Measurements from ENCODE around the gene ATP4B. TPM values are rescaled to one million over a fixed set of nuclear protein-coding genes. Genes with fewer than 3 reads are reported as not detected.

Gene ATP4B
- total RNA-seq, 1 donor from 2014 or later = not detected

- intact Hi-C loops (cut with micrococcal nuclease) = no loop called here
- no peak for DNase-seq (ENCODE audit: low spot score)
- Mint-ChIP-seq H3K36me3 (ENCODE audit: low read depth) (peaks cover 21% of the 10 kb centered on the region), H3K9me3 (no peaks in the 10 kb centered on the region), H3K4me3 (no peak overlapping the region), H3K27me3 (ENCODE audit: insufficient read depth) (no peaks in the 10 kb centered on the region), H3K4me1 (ENCODE audit: low read depth) (peaks cover 10% of the 10 kb centered on the region), H3K27ac (no peak overlapping the region)
These were observed 14.4 kb downstream of the ATP4B start for GRCh38 chr13:113643593-113643992.

GRCh38 chr13:113642563-113642962 is 15.4 kb downstream of the ATP4B start:
- peaks cover 28% of the 10 kb centered on the region for H3K36me3 Mint-ChIP-seq (ENCODE audit: low read depth)
- H3K27me3 Mint-ChIP-seq (ENCODE audit: insufficient read depth) = no peaks in the 10 kb centered on the region
- no peaks in the 10 kb centered on the region for H3K9me3 Mint-ChIP-seq
- H3K27ac Mint-ChIP-seq = no peak overlapping the region
- intact Hi-C loops (cut with micrococcal nuclease) = no loop called here
- DNase-seq (ENCODE audit: low spot score) = no peak
- H3K4me1 Mint-ChIP-seq (ENCODE audit: low read depth) = peaks cover 10% of the 10 kb centered on the region
- H3K4me3 Mint-ChIP-seq = no peak overlapping the region

- no peaks in the 10 kb centered on the region for H3K9me3 Mint-ChIP-seq
- intact Hi-C loops (cut with micrococcal nuclease) = no loop called here
- peaks cover 31% of the 10 kb centered on the region for H3K36me3 Mint-ChIP-seq (ENCODE audit: low read depth)
- DNase-seq (ENCODE audit: low spot score) = no peak
- peaks cover 3% of the 10 kb centered on the region for H3K4me1 Mint-ChIP-seq (ENCODE audit: low read depth)
- no peaks in the 10 kb centered on the region for H3K27me3 Mint-ChIP-seq (ENCODE audit: insufficient read depth)
- no peak overlapping the region for H3K27ac Mint-ChIP-seq
- no peak overlapping the region for H3K4me3 Mint-ChIP-seq
These were observed 16.6 kb downstream of the ATP4B start for GRCh38 chr13:113641426-113641825.

- intact Hi-C loops (cut with micrococcal nuclease) = no loop called here
- peaks cover 1% of the 10 kb centered on the region for H3K4me1 Mint-ChIP-seq (ENCODE audit: low read depth)
- H3K27ac Mint-ChIP-seq = no peak overlapping the region
- H3K4me3 Mint-ChIP-seq = no peak overlapping the region
- H3K9me3 Mint-ChIP-seq = no peaks in the 10 kb centered on the region
- peaks cover 32% of the 10 kb centered on the region for H3K36me3 Mint-ChIP-seq (ENCODE audit: low read depth)
- no peak for DNase-seq (ENCODE audit: low spot score)
- H3K27me3 Mint-ChIP-seq (ENCODE audit: insufficient read depth) = no peaks in the 10 kb centered on the region
These were observed 18.3 kb downstream of the ATP4B start for GRCh38 chr13:113639616-113640262.

- no peak for DNase-seq (ENCODE audit: low spot score)
- Mint-ChIP-seq H3K27ac (no peak overlapping the region), H3K4me3 (no peak overlapping the region)
These were observed 19.2 kb downstream of the ATP4B start for GRCh38 chr13:113638806-113639205.

GRCh38 chr13:113638173-113638746 is 19.7 kb downstream of the ATP4B start:
- Mint-ChIP-seq H3K36me3 (ENCODE audit: low read depth) (peaks cover 45% of the 10 kb centered on the region), H3K27me3 (ENCODE audit: insufficient read depth) (no peaks in the 10 kb centered on the region), H3K4me3 (no peak overlapping the region), H3K27ac (no peak overlapping the region), H3K9me3 (no peaks in the 10 kb centered on the region), H3K4me1 (ENCODE audit: low read depth) (peaks cover 11% of the 10 kb centered on the region)
- no peak for DNase-seq (ENCODE audit: low spot score)
- intact Hi-C loops (cut with micrococcal nuclease) = no loop called here

More at GRCh38 chr13:113638806-113639205, 19.2 kb downstream of the ATP4B start:
- H3K36me3 Mint-ChIP-seq (ENCODE audit: low read depth) = peaks cover 41% of the 10 kb centered on the region
- no peaks in the 10 kb centered on the region for H3K9me3 Mint-ChIP-seq
- intact Hi-C loops (cut with micrococcal nuclease) = no loop called here
- H3K4me1 Mint-ChIP-seq (ENCODE audit: low read depth) = peaks cover 11% of the 10 kb centered on the region
- no peaks in the 10 kb centered on the region for H3K27me3 Mint-ChIP-seq (ENCODE audit: insufficient read depth)

GRCh38 chr13:113637262-113638160 is 20.5 kb downstream of the ATP4B start:
- no peak for DNase-seq (ENCODE audit: low spot score)
- Mint-ChIP-seq H3K27me3 (ENCODE audit: insufficient read depth) (no peaks in the 10 kb centered on the region), H3K27ac (no peak overlapping the region), H3K4me3 (no peak overlapping the region), H3K9me3 (no peaks in the 10 kb centered on the region), H3K36me3 (ENCODE audit: low read depth) (peaks cover 46% of the 10 kb centered on the region), H3K4me1 (ENCODE audit: low read depth) (peaks cover 11% of the 10 kb centered on the region)
- intact Hi-C loops (cut with micrococcal nuclease) = no loop called here

GRCh38 chr13:113636266-113636963 is 21.6 kb downstream of the ATP4B start:
- no peaks in the 10 kb centered on the region for H3K27me3 Mint-ChIP-seq (ENCODE audit: insufficient read depth)
- H3K4me3 Mint-ChIP-seq = no peak overlapping the region
- H3K36me3 Mint-ChIP-seq (ENCODE audit: low read depth) = peaks cover 46% of the 10 kb centered on the region
- H3K9me3 Mint-ChIP-seq = no peaks in the 10 kb centered on the region
- no peak for DNase-seq (ENCODE audit: low spot score)
- intact Hi-C loops (cut with micrococcal nuclease) = no loop called here
- no peak overlapping the region for H3K27ac Mint-ChIP-seq
- peaks cover 11% of the 10 kb centered on the region for H3K4me1 Mint-ChIP-seq (ENCODE audit: low read depth)

- Mint-ChIP-seq H3K36me3 (ENCODE audit: low read depth) (peaks cover 47% of the 10 kb centered on the region), H3K4me3 (no peak overlapping the region), H3K27ac (no peak overlapping the region), H3K27me3 (ENCODE audit: insufficient read depth) (no peaks in the 10 kb centered on the region), H3K9me3 (no peaks in the 10 kb centered on the region), H3K4me1 (ENCODE audit: low read depth) (peaks cover 11% of the 10 kb centered on the region)
- no peak for DNase-seq (ENCODE audit: low spot score)
- intact Hi-C loops (cut with micrococcal nuclease) = no loop called here
These were observed 22.3 kb downstream of the ATP4B start for GRCh38 chr13:113635709-113636108.

- Mint-ChIP-seq H3K27me3 (ENCODE audit: insufficient read depth) (no peaks in the 10 kb centered on the region), H3K36me3 (ENCODE audit: low read depth) (peaks cover 50% of the 10 kb centered on the region), H3K4me1 (ENCODE audit: low read depth) (peaks cover 11% of the 10 kb centered on the region), H3K27ac (no peak overlapping the region), H3K9me3 (no peaks in the 10 kb centered on the region), H3K4me3 (no peak overlapping the region)
- DNase-seq (ENCODE audit: low spot score) = no peak
- intact Hi-C loops (cut with micrococcal nuclease) = no loop called here
These were observed 23.0 kb downstream of the ATP4B start for GRCh38 chr13:113635048-113635420.

- peaks cover 53% of the 10 kb centered on the region for H3K36me3 Mint-ChIP-seq (ENCODE audit: low read depth)
These were observed 23.5 kb downstream of the ATP4B start for GRCh38 chr13:113634279-113635047.

GRCh38 chr13:113633485-113633873 is 24.5 kb downstream of the ATP4B start:
- H3K9me3 Mint-ChIP-seq = no peaks in the 10 kb centered on the region

More at GRCh38 chr13:113634279-113635047, 23.5 kb downstream of the ATP4B start:
- intact Hi-C loops (cut with micrococcal nuclease) = no loop called here
- no peak overlapping the region for H3K4me3 Mint-ChIP-seq
- no peak overlapping the region for H3K27ac Mint-ChIP-seq
- H3K27me3 Mint-ChIP-seq (ENCODE audit: insufficient read depth) = no peaks in the 10 kb centered on the region
- H3K9me3 Mint-ChIP-seq = no peaks in the 10 kb centered on the region
- peaks cover 11% of the 10 kb centered on the region for H3K4me1 Mint-ChIP-seq (ENCODE audit: low read depth)
- no peak for DNase-seq (ENCODE audit: low spot score)

More at GRCh38 chr13:113633485-113633873, 24.5 kb downstream of the ATP4B start:
- Mint-ChIP-seq H3K4me1 (ENCODE audit: low read depth) (peaks cover 11% of the 10 kb centered on the region), H3K4me3 (no peak overlapping the region), H3K27ac (no peak overlapping the region), H3K36me3 (ENCODE audit: low read depth) (peaks cover 50% of the 10 kb centered on the region), H3K27me3 (ENCODE audit: insufficient read depth) (no peaks in the 10 kb centered on the region)
- DNase-seq (ENCODE audit: low spot score) = no peak
- intact Hi-C loops (cut with micrococcal nuclease) = no loop called here

Measured in activated T-helper 1 cell treated with anti-CD3 and anti-CD28 coated beads, Interleukin-12 subunit alpha, Interleukin-12 subunit beta, Interleukin-2, Interleukin-4 antibody, amounts not matched to agents 30 ng/mL and 10 ng/mL and 1 ng/mL, durations not matched to agents 14 hours and 24 hours and 36 hours (primary cell).